ENCODE results near the gene DAP.
A peak's percentile ranks its signal among the peaks of the same experiment; 100 is the strongest.
"Not testable (repeated sequence)": the region's sequence is repeated elsewhere in the genome, so short reads cannot be mapped to it uniquely, and the experiment has no call there.

DAP gene

GRCh38 chr5:10634050-10634449 is 127.0 kb downstream of the DAP start:
- no peak for TF ChIP-seq CTCF (IDR thresholded peaks at IDR 0.05; ENCODE audit: insufficient read depth, low read length, poor library complexity, severe bottlenecking)
- H3K36me3 ChIP-seq (ENCODE audit: control insufficient read depth, insufficient read depth, low read length): peaks cover 9% of the 10 kb centered on the region
- H3K27me3 ChIP-seq (replicated peaks; ENCODE audit: control insufficient read depth, insufficient read depth, low read length): no peaks in the 10 kb centered on the region
- DNase-seq (ENCODE audit: extremely low read depth, insufficient read length): no peak
- H3K4me3 ChIP-seq (replicated peaks; ENCODE audit: low read depth, low read length): no peak overlapping the region

- no peak for TF ChIP-seq CTCF (IDR thresholded peaks at IDR 0.05; ENCODE audit: insufficient read depth, low read length, poor library complexity, severe bottlenecking)
- DNase-seq (ENCODE audit: extremely low read depth, insufficient read length): peak; percentile 59
- H3K27me3 ChIP-seq (replicated peaks; ENCODE audit: control insufficient read depth, insufficient read depth, low read length): no peaks in the 10 kb centered on the region
- H3K4me3 ChIP-seq (replicated peaks; ENCODE audit: low read depth, low read length): no peak overlapping the region; the same call in 1 of the 2 replicates
- H3K36me3 ChIP-seq (ENCODE audit: control insufficient read depth, insufficient read depth, low read length): peaks cover 8% of the 10 kb centered on the region
Measured at GRCh38 chr5:10633271-10634049, 127.6 kb downstream of the DAP start.

GRCh38 chr5:10632110-10632761 is 128.8 kb downstream of the DAP start:
- TF ChIP-seq CTCF (IDR thresholded peaks at IDR 0.05; ENCODE audit: insufficient read depth, low read length, poor library complexity, severe bottlenecking): no peak
- DNase-seq (ENCODE audit: extremely low read depth, insufficient read length): peak; percentile 96
- Histone ChIP-seq H3K27me3 (replicated peaks; ENCODE audit: control insufficient read depth, insufficient read depth, low read length) (no peaks in the 10 kb centered on the region), H3K4me3 (replicated peaks; ENCODE audit: low read depth, low read length) (peak overlapping the region; percentile 52), H3K36me3 (ENCODE audit: control insufficient read depth, insufficient read depth, low read length) (peaks cover 2% of the 10 kb centered on the region)

- no peak for DNase-seq (ENCODE audit: extremely low read depth, insufficient read length)
- Histone ChIP-seq H3K36me3 (ENCODE audit: control insufficient read depth, insufficient read depth, low read length) (no peaks in the 10 kb centered on the region; the same call in 1 of the 2 replicates), H3K4me3 (replicated peaks; ENCODE audit: low read depth, low read length) (peak overlapping the region; percentile 52), H3K27me3 (replicated peaks; ENCODE audit: control insufficient read depth, insufficient read depth, low read length) (no peaks in the 10 kb centered on the region)
- TF ChIP-seq CTCF (IDR thresholded peaks at IDR 0.05; ENCODE audit: insufficient read depth, low read length, poor library complexity, severe bottlenecking): no peak
Measured at GRCh38 chr5:10631316-10631996, 129.6 kb downstream of the DAP start.

- not testable (repeated sequence) for H3K27me3 ChIP-seq (replicated peaks; ENCODE audit: control insufficient read depth, insufficient read depth, low read length); DNase-seq (ENCODE audit: extremely low read depth, insufficient read length); H3K36me3 ChIP-seq (ENCODE audit: control insufficient read depth, insufficient read depth, low read length)
- peak overlapping the region; percentile 52 for H3K4me3 ChIP-seq (replicated peaks; ENCODE audit: low read depth, low read length)
Measured at GRCh38 chr5:10630744-10631143, 130.3 kb downstream of the DAP start.

GRCh38 chr5:10630126-10630525 is 130.9 kb downstream of the DAP start:
- Histone ChIP-seq H3K27me3 (replicated peaks; ENCODE audit: control insufficient read depth, insufficient read depth, low read length) (no peaks in the 10 kb centered on the region), H3K4me3 (replicated peaks; ENCODE audit: low read depth, low read length) (no peak overlapping the region)
- no peak for TF ChIP-seq CTCF (IDR thresholded peaks at IDR 0.05; ENCODE audit: insufficient read depth, low read length, poor library complexity, severe bottlenecking)

More at GRCh38 chr5:10630126-10630525, 130.9 kb downstream of the DAP start:
- H3K36me3 ChIP-seq (ENCODE audit: control insufficient read depth, insufficient read depth, low read length): no peaks in the 10 kb centered on the region; the same call in 1 of the 2 replicates
- no peak for DNase-seq (ENCODE audit: extremely low read depth, insufficient read length)
